HG02884 (cell line): Measurements from ENCODE around the gene PHF19.

Experiments
- ATAC-seq: cut with Tn5 transposase; IDR thresholded peaks from one replicate; pipeline ENCODE4 v1.9.1; 2021; ENCODE audit warnings: mild to moderate bottlenecking, moderate library complexity; ENCODE audit not compliant: unreplicated experiment

The PHF19 gene

GRCh38 chr9:120876842-120877240 lies at the start of gene PHF19:
PHF19 (minus strand) TSS chr9:120877188; CDS start chr9:120874741, 2,447 bp downstream.
- peak; percentile 9 for ATAC-seq

DNA sequence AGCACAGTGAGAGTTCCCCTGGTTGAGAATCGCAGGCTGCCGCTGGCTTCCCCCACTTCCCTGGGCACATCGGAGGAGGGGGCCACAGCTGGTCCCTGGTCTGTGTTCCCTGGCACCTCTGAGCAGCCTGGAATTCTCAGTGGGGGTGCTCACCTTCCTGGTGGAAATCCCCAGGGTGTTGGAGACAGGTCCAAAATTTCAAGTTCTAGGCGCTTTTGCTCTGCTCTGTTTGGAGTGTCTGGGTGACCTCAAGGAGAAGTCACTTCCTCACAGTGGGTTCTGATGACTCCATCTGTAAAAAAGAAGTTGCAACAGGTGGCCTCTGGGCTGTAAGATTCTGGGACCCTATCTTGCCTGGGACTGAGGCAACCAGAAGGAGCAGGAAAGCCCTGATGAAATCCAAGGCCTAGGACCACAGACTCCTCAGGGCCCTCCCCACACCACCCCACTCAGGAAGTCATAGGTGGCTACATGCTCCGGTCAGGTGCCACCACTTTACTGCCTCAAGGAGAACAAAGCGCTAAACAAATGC lies 49.5 kb upstream of the PHF19 start, which contains the start of gene TRAF1:
Gene TRAF1, minus strand, starts transcription at position 400 of the 532 bp plus-strand sequence. CDS start 721 bp downstream, outside the sequence.
- peak; percentile 10 for ATAC-seq

GRCh38 chr9:120925535-120926396 lies 48.8 kb upstream of the PHF19 start:
- ATAC-seq = peak; percentile 38

DNA sequence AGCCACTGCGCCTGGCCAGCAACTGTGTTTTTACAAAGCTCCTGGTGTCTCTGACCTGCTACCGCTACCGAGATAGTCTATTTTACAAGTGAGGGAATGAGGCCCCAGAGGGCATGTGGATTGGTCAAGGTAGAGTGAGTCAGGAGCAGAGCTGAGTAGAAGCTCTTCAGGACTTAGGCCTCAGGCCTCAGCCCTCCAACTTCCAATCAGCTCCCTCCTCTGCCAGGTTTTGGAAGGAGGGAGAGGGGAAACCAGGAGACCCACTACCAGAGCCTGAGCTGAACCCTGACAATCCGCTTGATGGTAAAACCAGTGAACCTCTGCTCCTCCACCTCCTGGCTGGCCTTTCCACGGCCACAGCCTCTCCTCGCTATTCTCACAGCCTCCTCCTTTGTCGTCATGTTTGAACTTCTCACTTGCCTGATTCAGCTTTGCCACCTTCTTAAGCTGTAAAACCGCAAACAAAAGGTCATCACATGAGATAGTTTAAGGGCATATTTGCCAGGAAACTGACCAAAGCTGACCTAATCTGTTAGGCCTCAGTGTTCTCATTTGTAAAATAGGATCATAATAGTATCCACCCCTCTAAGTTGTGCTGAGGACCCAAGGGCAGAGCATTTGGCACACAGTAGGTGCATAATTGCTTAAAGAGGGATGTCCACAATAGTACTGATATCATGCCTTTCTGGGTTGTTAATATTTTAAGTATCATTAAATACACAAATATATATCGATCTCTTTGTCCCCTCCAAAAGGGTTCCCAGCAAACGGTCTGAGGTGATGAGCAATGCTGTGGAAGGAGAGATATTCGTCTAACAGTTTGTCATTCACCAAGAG lies 47.9 kb upstream of the PHF19 start:
- ATAC-seq = no peak

- ATAC-seq = no peak
Measured at GRCh38 chr9:120923620-120924328, 46.8 kb upstream of the PHF19 start.

DNA sequence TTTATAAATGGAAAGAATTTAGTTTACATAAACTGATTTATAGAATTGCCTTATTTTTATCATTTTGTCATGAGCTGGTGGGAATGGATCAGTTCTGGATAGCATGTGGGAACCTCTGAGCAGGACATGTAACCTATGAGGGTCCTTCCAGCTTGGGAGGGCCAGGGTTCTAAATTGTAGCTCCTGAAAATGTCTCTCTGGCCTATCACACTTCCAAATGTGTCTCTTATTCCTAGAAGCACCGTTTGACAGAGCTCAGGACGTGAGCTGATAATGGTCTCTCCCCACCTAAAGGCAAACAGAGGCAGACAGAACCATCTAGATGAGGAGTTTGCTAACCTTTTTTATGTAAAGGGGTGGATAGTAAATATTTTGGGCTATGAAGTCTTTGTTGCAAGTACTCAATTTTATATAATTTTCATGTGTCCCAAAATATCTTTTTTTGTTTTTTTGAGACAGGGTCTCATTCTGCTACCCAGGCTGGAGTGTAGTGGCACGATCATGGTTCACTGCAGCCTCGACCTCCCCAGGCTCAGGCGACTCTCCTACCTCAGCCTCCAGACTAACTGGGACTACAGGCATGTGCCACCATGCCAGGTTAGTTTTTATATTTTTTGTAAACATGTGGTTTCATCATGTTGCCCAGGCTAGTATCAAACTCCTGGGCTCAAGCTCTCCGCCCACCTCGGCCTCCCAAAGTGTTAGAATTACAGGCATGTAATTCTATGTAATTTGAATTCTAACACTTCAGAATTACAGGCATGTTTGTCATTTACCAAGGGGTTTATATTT lies 45.6 kb upstream of the PHF19 start:
- ATAC-seq = no peak

DNA sequence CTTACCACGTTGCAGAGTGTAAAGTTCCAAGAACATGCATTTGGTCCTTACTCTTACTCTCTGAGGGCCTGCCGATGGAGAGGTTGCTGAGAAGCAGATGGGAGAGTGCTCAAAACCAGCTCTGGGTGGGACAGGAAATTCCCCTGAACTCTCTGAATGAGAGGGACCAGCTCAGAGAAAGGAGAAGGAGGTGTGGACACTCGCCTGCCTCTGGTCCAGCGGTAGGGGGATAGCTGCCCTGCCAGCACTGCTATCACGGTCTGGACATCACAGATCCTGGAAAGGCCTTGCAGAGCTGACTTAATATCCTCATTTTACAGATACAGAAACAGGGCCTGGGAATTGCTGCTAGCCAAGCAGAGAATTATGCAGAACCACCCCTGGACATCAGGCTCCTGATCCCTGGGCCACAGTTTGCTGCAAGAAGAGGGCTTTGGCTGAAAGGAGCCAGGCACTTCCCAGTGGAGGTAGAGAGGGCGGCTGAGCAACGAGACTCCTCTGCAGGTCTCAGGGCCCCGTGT lies 44.7 kb upstream of the PHF19 start:
- ATAC-seq = no peak

DNA sequence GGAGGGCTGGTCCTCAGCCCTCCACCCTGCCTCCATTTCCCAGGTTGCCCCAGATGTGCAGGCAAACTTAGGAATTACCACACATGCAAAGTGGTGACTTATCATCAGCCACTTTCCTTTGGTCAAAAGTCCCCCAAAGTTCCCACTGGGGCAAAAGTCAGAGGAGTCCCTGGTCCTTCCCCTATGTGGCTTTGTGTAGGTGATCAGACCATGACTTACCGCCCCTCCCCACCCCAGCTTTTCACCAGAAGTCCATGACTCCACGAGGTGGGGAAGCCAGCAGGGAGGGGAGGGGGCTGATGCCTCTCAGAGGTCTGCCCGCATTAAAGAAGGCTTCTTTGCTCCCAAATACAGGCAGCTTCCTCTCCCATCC lies 43.8 kb upstream of the PHF19 start:
- no peak for ATAC-seq

DNA sequence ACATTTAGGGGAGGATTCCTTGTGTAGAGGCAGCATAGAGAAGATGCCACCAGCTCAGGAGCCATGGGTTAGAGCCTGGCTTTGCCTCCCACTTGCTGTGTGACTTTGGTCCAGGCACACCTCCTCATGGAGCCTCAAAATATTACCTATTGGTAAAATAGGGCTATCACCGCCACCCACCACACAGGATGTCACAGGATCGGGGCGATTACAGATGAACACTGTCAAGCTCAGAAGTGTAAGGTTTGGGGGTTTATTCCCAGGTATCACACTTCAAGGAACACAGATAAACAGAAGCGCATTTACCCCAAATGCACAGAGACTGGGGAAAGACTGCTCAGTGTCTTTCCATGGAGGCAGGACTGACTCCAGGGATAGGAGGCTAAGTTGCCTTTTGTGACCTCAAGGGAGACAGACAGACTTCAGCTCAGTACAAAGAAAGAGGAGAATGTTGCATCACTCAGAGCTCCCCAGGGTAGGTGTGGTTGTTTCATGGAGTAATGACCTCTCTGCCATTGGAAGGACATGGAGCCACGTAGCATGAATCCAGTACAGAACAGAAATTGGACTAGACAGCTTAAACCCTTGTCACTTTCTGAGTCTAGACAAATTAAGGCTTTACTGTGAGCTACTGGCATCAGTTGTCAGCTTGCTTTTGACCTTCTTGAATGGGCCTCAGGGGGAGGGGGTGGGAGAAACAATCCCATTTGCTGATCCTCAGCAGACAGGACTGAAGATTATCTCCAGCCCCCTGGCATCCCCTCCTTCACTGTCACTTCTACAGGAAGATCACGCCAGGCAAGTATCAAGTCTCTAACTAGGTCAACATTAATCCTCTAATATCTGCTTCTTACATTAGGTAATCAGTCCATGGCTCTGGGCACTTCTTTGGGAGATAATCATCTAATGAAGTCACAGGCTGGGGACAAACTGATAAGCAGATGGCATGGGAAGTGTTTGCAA lies 43.1 kb upstream of the PHF19 start:
- no peak for ATAC-seq

- no peak for ATAC-seq
Measured at GRCh38 chr9:120918931-120919842, 42.2 kb upstream of the PHF19 start.

DNA sequence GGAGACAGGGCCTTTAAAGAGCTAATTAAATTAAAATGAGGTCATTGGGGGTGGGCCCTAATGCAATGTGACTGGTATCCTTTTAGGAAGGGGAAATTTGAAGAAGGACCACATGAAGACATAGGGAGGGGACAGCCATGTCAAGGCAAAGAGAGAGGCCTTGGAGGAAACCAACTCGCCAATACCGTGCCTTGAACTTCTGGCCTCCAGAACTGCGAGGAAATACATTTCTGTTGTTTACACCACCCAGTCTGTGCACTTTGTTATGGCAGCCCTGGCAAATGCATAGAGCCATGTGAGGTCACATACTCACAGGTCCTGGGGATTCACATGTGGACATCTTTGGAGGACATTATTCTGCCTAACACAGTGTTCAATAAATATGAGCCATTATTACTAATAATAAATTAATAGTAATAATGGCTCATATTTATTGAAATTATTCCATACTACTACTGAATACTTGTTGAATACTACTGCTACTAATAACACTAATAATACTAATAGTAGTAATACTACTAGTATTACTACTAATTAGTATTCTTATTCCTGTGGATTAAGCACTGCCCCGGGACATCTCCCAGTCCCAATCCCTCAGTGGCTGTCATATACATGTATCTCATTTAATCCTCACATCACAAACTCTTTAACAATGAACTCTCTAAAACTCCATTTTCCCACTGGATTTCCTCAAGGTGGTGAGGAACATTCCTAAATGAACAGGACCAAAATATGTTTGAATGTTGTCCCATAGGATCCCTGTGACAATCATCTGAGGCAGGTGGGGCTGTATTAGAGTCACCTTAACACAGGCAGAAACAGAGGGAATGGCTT lies 41.2 kb upstream of the PHF19 start:
- ATAC-seq = no peak

GRCh38 chr9:120916991-120917880 lies 40.2 kb upstream of the PHF19 start:
- ATAC-seq = no peak

GRCh38 chr9:120916588-120916987 lies 39.6 kb upstream of the PHF19 start:
- ATAC-seq = no peak

DNA sequence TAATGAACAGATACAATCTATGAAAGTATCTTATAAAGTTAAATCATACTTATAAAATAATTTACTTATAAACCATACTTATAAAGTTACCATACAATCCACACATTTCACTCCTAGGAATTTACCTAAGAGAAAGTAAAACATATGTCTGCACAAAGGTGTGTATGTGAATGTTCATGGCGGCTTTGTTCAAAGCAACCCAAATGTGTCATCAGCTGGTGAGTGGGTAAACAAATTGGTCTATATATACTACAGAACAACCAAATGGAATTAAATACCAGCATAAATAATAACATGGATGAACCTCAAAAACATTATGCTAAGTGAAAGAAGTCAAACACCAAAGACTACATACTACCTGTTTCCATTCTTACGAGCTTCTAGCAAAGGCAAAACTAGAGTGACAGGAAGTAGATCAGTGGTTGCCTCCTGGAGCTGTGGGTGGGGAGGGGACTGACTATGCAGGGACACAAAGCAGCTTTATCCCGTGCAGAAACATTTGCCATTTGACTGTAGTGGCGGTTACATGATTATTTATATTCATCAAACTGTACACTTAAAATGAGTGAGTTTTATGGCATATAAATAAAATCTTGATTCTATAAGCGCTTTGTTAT lies 39.0 kb upstream of the PHF19 start:
- ATAC-seq = no peak

DNA sequence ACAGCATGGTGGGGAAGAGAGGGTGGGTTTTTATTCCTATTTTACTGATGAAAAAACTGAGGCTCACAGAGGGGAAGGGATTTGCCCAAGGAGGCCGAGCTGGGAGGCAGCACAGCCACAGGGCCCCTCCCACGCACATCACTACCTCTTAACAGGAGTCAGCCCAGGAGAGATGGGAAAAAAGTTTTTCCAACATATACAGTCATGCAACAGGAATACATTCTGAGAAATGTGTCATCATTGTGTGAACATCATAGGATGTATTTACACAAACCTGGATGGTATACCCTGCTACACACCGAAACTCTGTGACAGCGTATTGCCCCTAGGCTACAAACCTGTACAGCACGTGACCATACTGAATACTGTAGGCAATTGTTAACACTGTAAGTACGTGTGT lies 38.0 kb upstream of the PHF19 start:
- ATAC-seq = no peak
